Loucy (cell line): Measurements from ENCODE around the gene FARP1.

ENCODE experiments used
- H2AFZ ChIP-seq: fragments of 200-600 bp; sonication (generic); 2 replicates; pipeline ENCODE4 v1.6.0; 2016; ENCODE audit warnings: antibody characterized with exemption, mild to moderate bottlenecking, low read length, moderate library complexity
- H3F3A ChIP-seq: fragments of 200-600 bp; 2 replicates; pipeline ENCODE4 v1.6.0; 2016; ENCODE audit warnings: antibody characterized with exemption, low read depth, mild to moderate bottlenecking
- H3K27me3 ChIP-seq: fragments of 200-600 bp; sonication (generic); 2 replicates; pipeline ENCODE4 v1.6.1; 2014; ENCODE audit warnings: low read length, mild to moderate bottlenecking; ENCODE audit not compliant: insufficient read depth, poor library complexity, severe bottlenecking
- H3K36me3 ChIP-seq: fragments of 200-600 bp; sonication (generic); 2 replicates; pipeline ENCODE4 v1.6.1; 2016; ENCODE audit warnings: low read length; ENCODE audit not compliant: insufficient read depth
- H3K4me1 ChIP-seq: fragments of 200-600 bp; sonication (generic); 2 replicates; pipeline ENCODE4 v1.5.1; 2014; ENCODE audit warnings: low read length, mild to moderate bottlenecking; ENCODE audit not compliant: insufficient read depth, poor library complexity, severe bottlenecking
- H3K4me2 ChIP-seq: fragments of 200-600 bp; sonication (generic); 2 replicates; pipeline ENCODE4 v1.6.0; 2014; ENCODE audit warnings: antibody characterized with exemption, low read length, low read depth, mild to moderate bottlenecking; ENCODE audit not compliant: poor library complexity, severe bottlenecking
- H3K4me3 ChIP-seq: fragments of 200-600 bp; sonication (generic); 2 replicates; pipeline ENCODE4 v1.5.1; 2014; ENCODE audit warnings: low read length, mild to moderate bottlenecking, mixed read lengths; ENCODE audit not compliant: poor library complexity, severe bottlenecking
- H3K79me2 ChIP-seq: fragments of 200-600 bp; sonication (generic); 2 replicates; pipeline ENCODE4 v1.6.1; 2014; ENCODE audit warnings: low read length; ENCODE audit not compliant: insufficient read depth
- H3K9ac ChIP-seq: fragments of 200-600 bp; sonication (generic); 2 replicates; pipeline ENCODE4 v1.6.0; 2014; ENCODE audit warnings: mild to moderate bottlenecking, low read depth, low read length, moderate library complexity; ENCODE audit not compliant: poor library complexity, severe bottlenecking
- H3K9me2 ChIP-seq: fragments of 200-600 bp; sonication (generic); replicated peaks from 2 replicates; pipeline ENCODE4 v1.6.1; 2016; ENCODE audit warnings: low read depth, low read length, mixed read lengths
- H3K9me3 ChIP-seq: fragments of 200-600 bp; sonication (generic); 2 replicates; pipeline ENCODE4 v1.6.1; 2014; ENCODE audit warnings: mild to moderate bottlenecking, antibody characterized with exemption, low read length, low read depth; ENCODE audit not compliant: insufficient read depth
- H4K20me1 ChIP-seq: fragments of 200-600 bp; sonication (generic); 2 replicates; pipeline ENCODE4 v1.6.0; 2014; ENCODE audit warnings: antibody characterized with exemption, low read length, mild to moderate bottlenecking; ENCODE audit not compliant: insufficient read depth, poor library complexity, severe bottlenecking
- EZH2phosphoT487 ChIP-seq: fragments of 200-600 bp; IDR thresholded peaks from 2 replicates; pipeline ENCODE4 v1.6.1; 2018; ENCODE audit warnings: antibody characterized with exemption, mild to moderate bottlenecking, moderate library complexity, borderline replicate concordance
- TF ChIP-seq, protein P1 (sequence below): fragments of 200-600 bp; sonication (generic); conservative IDR thresholded peaks from 2 replicates; pipeline ENCODE4 v1.5.1; 2014; ENCODE audit warnings: mild to moderate bottlenecking, antibody characterized with exemption, low read length

The FARP1 gene

DNA sequence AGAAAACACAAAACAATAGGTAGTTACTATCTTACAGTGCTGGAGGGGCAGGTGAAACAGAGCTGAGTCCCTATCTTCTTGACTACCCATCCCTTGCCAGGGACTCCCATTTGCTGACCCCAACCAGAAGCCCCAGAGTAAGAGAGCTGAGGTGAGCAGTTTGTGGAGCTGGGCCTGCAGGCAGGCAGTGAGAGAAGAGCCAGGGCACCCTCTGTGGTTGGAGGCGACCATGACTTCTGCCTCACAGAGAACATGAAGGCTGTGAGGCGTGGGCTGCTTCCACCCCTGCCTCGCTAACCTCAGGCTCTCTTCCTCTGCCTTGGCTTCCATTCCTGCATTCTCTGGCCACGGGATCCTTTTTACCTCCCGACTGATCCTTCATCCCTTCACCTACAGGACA, 81.7 kb downstream of the FARP1 start:
- no peak for TF ChIP-seq EZH2phosphoT487
- TF ChIP-seq, protein P1, sequence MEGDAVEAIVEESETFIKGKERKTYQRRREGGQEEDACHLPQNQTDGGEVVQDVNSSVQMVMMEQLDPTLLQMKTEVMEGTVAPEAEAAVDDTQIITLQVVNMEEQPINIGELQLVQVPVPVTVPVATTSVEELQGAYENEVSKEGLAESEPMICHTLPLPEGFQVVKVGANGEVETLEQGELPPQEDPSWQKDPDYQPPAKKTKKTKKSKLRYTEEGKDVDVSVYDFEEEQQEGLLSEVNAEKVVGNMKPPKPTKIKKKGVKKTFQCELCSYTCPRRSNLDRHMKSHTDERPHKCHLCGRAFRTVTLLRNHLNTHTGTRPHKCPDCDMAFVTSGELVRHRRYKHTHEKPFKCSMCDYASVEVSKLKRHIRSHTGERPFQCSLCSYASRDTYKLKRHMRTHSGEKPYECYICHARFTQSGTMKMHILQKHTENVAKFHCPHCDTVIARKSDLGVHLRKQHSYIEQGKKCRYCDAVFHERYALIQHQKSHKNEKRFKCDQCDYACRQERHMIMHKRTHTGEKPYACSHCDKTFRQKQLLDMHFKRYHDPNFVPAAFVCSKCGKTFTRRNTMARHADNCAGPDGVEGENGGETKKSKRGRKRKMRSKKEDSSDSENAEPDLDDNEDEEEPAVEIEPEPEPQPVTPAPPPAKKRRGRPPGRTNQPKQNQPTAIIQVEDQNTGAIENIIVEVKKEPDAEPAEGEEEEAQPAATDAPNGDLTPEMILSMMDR, result no peak
- H3K9me3 ChIP-seq, result no peaks in the 10 kb centered on the region
- no peak overlapping the region for H3K9ac ChIP-seq
- no peaks in the 10 kb centered on the region for H3K36me3 ChIP-seq
- H2AFZ ChIP-seq, result no peak overlapping the region
- H3K4me3 ChIP-seq, result no peak overlapping the region
- no peaks in the 10 kb centered on the region for H4K20me1 ChIP-seq
- no peaks in the 10 kb centered on the region for H3K27me3 ChIP-seq
- no peaks in the 10 kb centered on the region for H3K79me2 ChIP-seq
- no peaks in the 10 kb centered on the region for H3F3A ChIP-seq
- H3K4me2 ChIP-seq, result no peak overlapping the region
- H3K9me2 ChIP-seq, result no peaks in the 10 kb centered on the region
- no peaks in the 10 kb centered on the region for H3K4me1 ChIP-seq

DNA sequence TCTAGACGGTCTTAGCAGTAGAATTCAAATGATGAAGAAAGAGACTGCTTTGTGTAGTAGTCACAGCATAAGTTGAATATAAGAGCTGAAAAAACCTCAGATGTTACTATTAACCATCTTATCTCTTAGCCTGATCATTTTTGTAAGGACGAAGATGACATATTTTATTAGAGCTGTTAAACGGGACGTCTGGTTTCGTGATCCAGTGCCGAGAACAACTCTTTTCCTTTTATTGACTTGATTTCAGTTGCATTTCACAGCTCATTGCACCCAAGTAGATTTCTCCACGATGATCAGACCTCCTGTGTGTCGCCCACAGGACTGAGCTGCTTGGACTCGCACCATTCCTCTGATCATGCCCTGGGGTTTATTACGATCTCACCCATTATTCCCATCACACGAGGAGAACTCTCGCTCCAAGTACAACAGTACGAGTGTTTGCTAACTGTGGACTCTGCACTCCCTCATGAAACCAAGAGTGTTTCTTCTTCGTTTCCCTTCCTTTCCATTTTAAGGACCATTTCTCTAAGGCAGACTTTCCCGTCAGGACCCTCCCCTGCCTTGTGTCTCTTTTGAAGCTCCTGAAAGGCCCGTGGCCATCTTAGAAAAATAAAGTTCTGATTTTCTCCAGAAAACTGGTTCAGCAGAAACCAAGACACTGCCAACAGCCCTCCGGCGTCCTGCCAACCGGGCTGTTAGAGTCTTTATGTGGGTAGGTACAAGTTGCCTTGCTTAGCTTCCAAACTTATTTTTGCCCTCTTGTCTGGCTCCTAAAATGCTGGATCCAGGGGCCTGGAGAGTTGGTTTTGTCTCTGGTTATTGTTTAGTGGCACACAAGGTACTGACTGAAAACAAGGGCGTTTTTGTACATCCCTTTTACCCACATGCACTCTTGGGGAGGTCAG, 82.4 kb downstream of the FARP1 start:
- TF ChIP-seq, protein P1, result no peak
- TF ChIP-seq EZH2phosphoT487, result no peak
- Histone ChIP-seq H3K36me3 (no peaks in the 10 kb centered on the region), H3K9me2 (no peaks in the 10 kb centered on the region), H3F3A (no peaks in the 10 kb centered on the region), H3K4me3 (no peak overlapping the region), H3K9me3 (no peaks in the 10 kb centered on the region), H4K20me1 (no peaks in the 10 kb centered on the region), H3K4me2 (no peak overlapping the region), H3K9ac (no peak overlapping the region), H3K4me1 (no peaks in the 10 kb centered on the region), H2AFZ (no peak overlapping the region), H3K79me2 (no peaks in the 10 kb centered on the region), H3K27me3 (no peaks in the 10 kb centered on the region)

DNA sequence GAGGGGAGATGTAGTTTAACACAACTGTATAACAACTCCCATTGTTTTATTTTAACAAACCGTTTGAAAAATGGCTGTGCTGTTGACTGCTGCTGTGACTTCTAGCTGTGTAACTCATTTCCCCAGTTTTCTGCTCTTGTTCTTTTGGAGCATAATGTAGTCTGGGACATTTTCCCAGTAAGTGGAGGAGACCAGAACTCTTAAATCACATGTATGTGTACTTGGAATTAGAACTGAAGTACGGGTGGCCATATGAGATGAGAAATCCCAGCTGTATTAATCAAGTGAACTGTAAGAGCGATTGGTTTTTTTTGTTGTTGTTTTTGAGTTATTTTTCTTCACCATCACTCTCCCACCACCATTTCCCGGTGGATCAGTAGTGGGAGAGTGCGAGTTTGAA, 83.6 kb downstream of the FARP1 start:
- Histone ChIP-seq H3K4me1 (no peaks in the 10 kb centered on the region), H3K36me3 (no peaks in the 10 kb centered on the region), H3K4me2 (no peak overlapping the region), H4K20me1 (no peaks in the 10 kb centered on the region), H3F3A (no peaks in the 10 kb centered on the region), H2AFZ (no peak overlapping the region), H3K4me3 (no peak overlapping the region), H3K9me2 (no peaks in the 10 kb centered on the region), H3K9ac (no peak overlapping the region), H3K9me3 (no peaks in the 10 kb centered on the region), H3K27me3 (no peaks in the 10 kb centered on the region), H3K79me2 (no peaks in the 10 kb centered on the region)
- TF ChIP-seq, protein P1, result no peak
- TF ChIP-seq EZH2phosphoT487, result no peak
